Astrocyte (in vitro differentiated cells and primary cell): ENCODE results near the gene CHRNB2. TPM values are rescaled to one million over a fixed set of nuclear protein-coding genes. Genes with fewer than 3 reads are reported as not detected.

Experiments
- DNase-seq: peaks from one replicate; pipeline ENCODE4 v3.0.0-alpha.2; 2010; ENCODE audit warnings: low read depth
- FAIRE-seq: peaks from 2 replicates; lab custom pipeline; 2011; peaks lifted over from hg19 to GRCh38; lab: Jason Lieb, UNC
- H2AFZ ChIP-seq: 2 replicates; pipeline ENCODE4 v1.6.0; 2012; ENCODE audit warnings: low read depth, low read length, inconsistent platforms
- H3K27ac ChIP-seq: 2 replicates; pipeline ENCODE4 v1.5.1; 2011; ENCODE audit warnings: low read depth, low read length, inconsistent platforms
- H3K27me3 ChIP-seq: 2 replicates; pipeline ENCODE4 v1.6.0; 2011; ENCODE audit warnings: low read length, inconsistent platforms; ENCODE audit not compliant: insufficient read depth
- H3K36me3 ChIP-seq: 2 replicates; pipeline ENCODE4 v1.5.1; 2011; ENCODE audit warnings: low read length, inconsistent platforms; ENCODE audit not compliant: insufficient read depth
- H3K4me1 ChIP-seq: 2 replicates; pipeline ENCODE4 v1.5.1; 2011; ENCODE audit warnings: low read length, inconsistent platforms; ENCODE audit not compliant: insufficient read depth
- H3K4me2 ChIP-seq: 2 replicates; pipeline ENCODE4 v1.6.0; 2012; ENCODE audit warnings: low read length, inconsistent platforms
- H3K4me3 ChIP-seq: 2 replicates; pipeline ENCODE4 v1.5.1; 2011; ENCODE audit warnings: low read depth, mild to moderate bottlenecking, low read length, inconsistent platforms; ENCODE audit not compliant: insufficient read depth
- H3K79me2 ChIP-seq: 2 replicates; pipeline ENCODE4 v1.6.0; 2012; ENCODE audit warnings: mild to moderate bottlenecking, low read length, inconsistent platforms; ENCODE audit not compliant: insufficient read depth
- H3K9ac ChIP-seq: 2 replicates; pipeline ENCODE4 v1.6.0; 2012; ENCODE audit warnings: mild to moderate bottlenecking, low read length, inconsistent platforms
- H3K9me3 ChIP-seq: 2 replicates; pipeline ENCODE4 v1.5.1; 2012; ENCODE audit warnings: low read depth, mild to moderate bottlenecking, low read length, inconsistent platforms; ENCODE audit not compliant: insufficient read depth
- H4K20me1 ChIP-seq: 2 replicates; pipeline ENCODE4 v1.6.0; 2012; ENCODE audit warnings: low read length, inconsistent platforms; ENCODE audit not compliant: insufficient read depth
- H3K27ac Mint-ChIP-seq: one replicate; pipeline ENCODE4 v1.8.0; 2021; ENCODE audit warnings: mild to moderate bottlenecking, mixed read lengths; ENCODE audit not compliant: unreplicated experiment
- H3K27me3 Mint-ChIP-seq: one replicate; pipeline ENCODE4 v1.8.0; 2021; ENCODE audit warnings: low read depth, mixed read lengths; ENCODE audit not compliant: unreplicated experiment
- H3K36me3 Mint-ChIP-seq: one replicate; pipeline ENCODE4 v1.8.0; 2021; ENCODE audit warnings: low read depth, mixed read lengths; ENCODE audit not compliant: unreplicated experiment
- H3K4me1 Mint-ChIP-seq: one replicate; pipeline ENCODE4 v1.8.0; 2021; ENCODE audit warnings: low read depth, mixed read lengths; ENCODE audit not compliant: unreplicated experiment
- H3K4me3 Mint-ChIP-seq: one replicate; pipeline ENCODE4 v1.8.0; 2021; ENCODE audit warnings: mild to moderate bottlenecking, moderate library complexity, mixed read lengths; ENCODE audit not compliant: unreplicated experiment
- H3K9me3 Mint-ChIP-seq: one replicate; pipeline ENCODE4 v1.8.0; 2021; ENCODE audit warnings: mild to moderate bottlenecking, mixed read lengths; ENCODE audit not compliant: unreplicated experiment
- CTCF ChIP-seq: IDR thresholded peaks from 2 replicates; pipeline ENCODE4 v1.5.1; 2011; ENCODE audit warnings: low read depth, mild to moderate bottlenecking, inconsistent platforms, low read length, moderate library complexity; ENCODE audit not compliant: insufficient read depth
- EZH2 ChIP-seq: IDR thresholded peaks from 2 replicates; pipeline ENCODE4 v1.6.1; 2012; ENCODE audit warnings: mild to moderate bottlenecking, low read length, inconsistent platforms; ENCODE audit not compliant: insufficient read depth
- total RNA-seq: library from RNA; stranded (reverse); gene quantifications from 2 replicates; pipeline ENCODE4 v1.2.1, GENCODE V29; 2021

Gene CHRNB2
- total RNA-seq, 1 donor from 2014 or later, result 0.20 TPM

GRCh38 chr1:154611150-154611862 is 43.7 kb downstream of the CHRNB2 start:
- H3K4me3 ChIP-seq, result no peak overlapping the region
- H3K36me3 ChIP-seq, result peaks cover 3% of the 10 kb centered on the region
- H3K4me2 ChIP-seq, result no peak overlapping the region
- H3K36me3 Mint-ChIP-seq, result peaks cover 4% of the 10 kb centered on the region
- H3K9ac ChIP-seq, result no peak overlapping the region
- peaks cover 93% of the 10 kb centered on the region for H3K79me2 ChIP-seq
- no peaks in the 10 kb centered on the region for H3K9me3 ChIP-seq
- H4K20me1 ChIP-seq, result peaks cover 73% of the 10 kb centered on the region
- FAIRE-seq (no peak), DNase-seq (no peak)
- no peak overlapping the region for H2AFZ ChIP-seq
- TF ChIP-seq CTCF (no peak), EZH2 (no peak)
- H3K27ac Mint-ChIP-seq, result peak overlapping the region; percentile 11
- H3K9me3 Mint-ChIP-seq, result no peaks in the 10 kb centered on the region
- H3K4me1 ChIP-seq, result peaks cover 20% of the 10 kb centered on the region
- H3K27me3 ChIP-seq, result no peaks in the 10 kb centered on the region
- H3K27ac ChIP-seq, result no peak overlapping the region
- H3K4me3 Mint-ChIP-seq, result peak overlapping the region; percentile 50
- no peaks in the 10 kb centered on the region for H3K27me3 Mint-ChIP-seq
- H3K4me1 Mint-ChIP-seq, result peaks cover 45% of the 10 kb centered on the region

GRCh38 chr1:154614247-154614646 is 46.7 kb downstream of the CHRNB2 start:
- Histone ChIP-seq H3K27me3 (no peaks in the 10 kb centered on the region), H2AFZ (no peak overlapping the region), H3K4me3 (no peak overlapping the region), H3K4me2 (no peak overlapping the region), H3K9ac (no peak overlapping the region), H3K27ac (no peak overlapping the region), H3K9me3 (no peaks in the 10 kb centered on the region), H4K20me1 (peaks cover 76% of the 10 kb centered on the region), H3K36me3 (peaks cover 5% of the 10 kb centered on the region), H3K4me1 (peaks cover 12% of the 10 kb centered on the region), H3K79me2 (peaks cover 94% of the 10 kb centered on the region)
- Mint-ChIP-seq H3K4me1 (peaks cover 51% of the 10 kb centered on the region), H3K36me3 (peaks cover 5% of the 10 kb centered on the region), H3K27ac (peak overlapping the region; percentile 62), H3K4me3 (peak overlapping the region; percentile 23), H3K9me3 (no peaks in the 10 kb centered on the region), H3K27me3 (no peaks in the 10 kb centered on the region)
- TF ChIP-seq EZH2, result no peak
- TF ChIP-seq CTCF, result no peak
- DNase-seq (no peak), FAIRE-seq (no peak)

DNA sequence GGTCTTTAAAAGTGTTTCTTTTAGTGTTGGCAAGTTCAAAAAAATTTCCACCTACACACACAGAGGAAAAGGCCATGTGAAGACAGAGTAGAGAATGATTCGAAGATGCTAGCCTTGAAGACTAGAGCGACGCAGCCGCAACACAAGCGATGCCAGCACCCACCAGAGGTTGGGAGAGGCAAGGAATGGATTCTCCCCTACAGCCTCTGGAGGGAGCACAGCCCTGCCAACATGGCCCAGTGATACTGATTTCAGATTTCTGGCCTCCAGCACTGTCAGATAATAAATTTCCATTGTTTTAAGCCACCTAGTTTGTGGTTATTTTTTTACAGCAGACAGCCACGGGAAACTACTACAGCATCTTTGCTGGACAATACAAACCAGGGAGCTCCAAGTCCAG is 47.3 kb downstream of the CHRNB2 start:
- Mint-ChIP-seq H3K9me3 (no peaks in the 10 kb centered on the region), H3K4me3 (peak overlapping the region; percentile 23), H3K27me3 (no peaks in the 10 kb centered on the region), H3K36me3 (peaks cover 5% of the 10 kb centered on the region), H3K27ac (peak overlapping the region; percentile 62), H3K4me1 (peaks cover 50% of the 10 kb centered on the region)
- peaks cover 94% of the 10 kb centered on the region for H3K79me2 ChIP-seq
- TF ChIP-seq EZH2, result no peak
- no peak for TF ChIP-seq CTCF
- H2AFZ ChIP-seq, result no peak overlapping the region
- no peak overlapping the region for H3K4me2 ChIP-seq
- no peak overlapping the region for H3K9ac ChIP-seq
- H4K20me1 ChIP-seq, result peaks cover 76% of the 10 kb centered on the region
- peaks cover 8% of the 10 kb centered on the region for H3K4me1 ChIP-seq
- FAIRE-seq (no peak), DNase-seq (no peak)
- H3K9me3 ChIP-seq, result no peaks in the 10 kb centered on the region
- peaks cover 5% of the 10 kb centered on the region for H3K36me3 ChIP-seq
- H3K27me3 ChIP-seq, result no peaks in the 10 kb centered on the region
- H3K27ac ChIP-seq, result no peak overlapping the region
- no peak overlapping the region for H3K4me3 ChIP-seq
